ENCODE measurements around the gene BRICD5. TPM values are rescaled to one million over a fixed set of nuclear protein-coding genes. Genes with fewer than 3 reads are reported as not detected.
A peak's percentile ranks its signal among the peaks of the same experiment; 100 is the strongest.

BRICD5 gene
- total RNA-seq, 1 donor from 2014 or later: 0.53 TPM

- TF ChIP-seq CTCF (IDR thresholded peaks at IDR 0.05; ENCODE audit: insufficient read depth, low read length, severe bottlenecking): no peak
- Histone ChIP-seq H3K27me3 (ENCODE audit: control insufficient read depth, insufficient read depth, low read length) (no peaks in the 10 kb centered on the region), H3K4me3 (ENCODE audit: low read depth, low read length) (no peak overlapping the region), H3K36me3 (ENCODE audit: control insufficient read depth, insufficient read depth, low read length) (peaks cover 30% of the 10 kb centered on the region)
- FAIRE-seq: no peak
- DNase-seq (ENCODE audit: low read depth): no peak
Observed at GRCh38 chr16:2252806-2253148, 42.1 kb upstream of the BRICD5 start.

GRCh38 chr16:2251296-2252111 lies 40.8 kb upstream of the BRICD5 start, which contains the start of gene ECI1:
ECI1 (minus strand) TSS chr16:2251587; CDS start chr16:2251566, 21 bp downstream.
- peak within 1 kb of the TSS; percentile 54 for H3K4me3 ChIP-seq (ENCODE audit: low read depth, low read length)
- DNase-seq (ENCODE audit: low read depth) (peak; percentile 76), FAIRE-seq (no peak)
- H3K27me3 ChIP-seq (ENCODE audit: control insufficient read depth, insufficient read depth, low read length): no peaks in the 10 kb centered on the region
- H3K36me3 ChIP-seq (ENCODE audit: control insufficient read depth, insufficient read depth, low read length): peaks cover 25% of the 10 kb centered on the region
- TF ChIP-seq CTCF (IDR thresholded peaks at IDR 0.05; ENCODE audit: insufficient read depth, low read length, severe bottlenecking): peak; percentile 75

- no peak for TF ChIP-seq CTCF (IDR thresholded peaks at IDR 0.05; ENCODE audit: insufficient read depth, low read length, severe bottlenecking)
- H3K36me3 ChIP-seq (ENCODE audit: control insufficient read depth, insufficient read depth, low read length): peaks cover 24% of the 10 kb centered on the region
- no peak for FAIRE-seq
- DNase-seq (ENCODE audit: low read depth): peak; percentile 29
- no peaks in the 10 kb centered on the region for H3K27me3 ChIP-seq (ENCODE audit: control insufficient read depth, insufficient read depth, low read length)
- H3K4me3 ChIP-seq (ENCODE audit: low read depth, low read length): peak overlapping the region; percentile 54
Observed at GRCh38 chr16:2250652-2251295, 40.1 kb upstream of the BRICD5 start.

GRCh38 chr16:2246301-2246885 lies 35.7 kb upstream of the BRICD5 start:
- peaks cover 26% of the 10 kb centered on the region for H3K36me3 ChIP-seq (ENCODE audit: control insufficient read depth, insufficient read depth, low read length)
- FAIRE-seq (peak; percentile 23), DNase-seq (ENCODE audit: low read depth) (no peak)
- H3K27me3 ChIP-seq (ENCODE audit: control insufficient read depth, insufficient read depth, low read length): no peaks in the 10 kb centered on the region
- TF ChIP-seq CTCF (IDR thresholded peaks at IDR 0.05; ENCODE audit: insufficient read depth, low read length, severe bottlenecking): no peak
- H3K4me3 ChIP-seq (ENCODE audit: low read depth, low read length): no peak overlapping the region

GRCh38 chr16:2244926-2245795 lies 34.5 kb upstream of the BRICD5 start:
- Histone ChIP-seq H3K4me3 (ENCODE audit: low read depth, low read length) (no peak overlapping the region), H3K27me3 (ENCODE audit: control insufficient read depth, insufficient read depth, low read length) (no peaks in the 10 kb centered on the region), H3K36me3 (ENCODE audit: control insufficient read depth, insufficient read depth, low read length) (peaks cover 26% of the 10 kb centered on the region)
- no peak for TF ChIP-seq CTCF (IDR thresholded peaks at IDR 0.05; ENCODE audit: insufficient read depth, low read length, severe bottlenecking)
- no peak for FAIRE-seq
- no peak for DNase-seq (ENCODE audit: low read depth)

All from bronchial epithelial cell (primary cell).